ENCODE measurements around the gene ZNF836. TPM values are rescaled to one million over a fixed set of nuclear protein-coding genes. Genes with fewer than 3 reads are reported as not detected.

ZNF836 gene
- total RNA-seq, 1 experiment from 2014 or later: 3.1 TPM

DNA sequence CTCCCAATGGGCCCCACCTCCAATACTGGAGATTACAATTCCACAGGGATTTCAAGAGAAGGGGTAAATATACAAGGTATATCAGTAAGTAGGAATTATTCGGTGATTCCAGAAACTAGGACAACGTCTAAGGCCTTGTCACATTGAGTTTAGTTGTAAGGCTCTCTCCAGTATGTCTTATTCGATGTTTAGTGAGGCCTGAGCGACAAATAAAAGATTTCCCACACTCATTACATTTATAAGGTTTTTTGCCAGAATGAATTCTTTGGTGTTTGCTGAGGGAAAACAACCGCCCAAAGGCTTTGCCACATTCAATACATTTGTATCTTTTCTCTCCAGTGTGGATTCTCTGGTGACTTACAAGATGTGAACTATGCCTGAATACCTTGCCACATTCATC lies 56.7 kb downstream of the ZNF836 start:
- in situ Hi-C loops (cut with HindIII; ENCODE audit: low sequenced_read_pairs): no loop called here

DNA sequence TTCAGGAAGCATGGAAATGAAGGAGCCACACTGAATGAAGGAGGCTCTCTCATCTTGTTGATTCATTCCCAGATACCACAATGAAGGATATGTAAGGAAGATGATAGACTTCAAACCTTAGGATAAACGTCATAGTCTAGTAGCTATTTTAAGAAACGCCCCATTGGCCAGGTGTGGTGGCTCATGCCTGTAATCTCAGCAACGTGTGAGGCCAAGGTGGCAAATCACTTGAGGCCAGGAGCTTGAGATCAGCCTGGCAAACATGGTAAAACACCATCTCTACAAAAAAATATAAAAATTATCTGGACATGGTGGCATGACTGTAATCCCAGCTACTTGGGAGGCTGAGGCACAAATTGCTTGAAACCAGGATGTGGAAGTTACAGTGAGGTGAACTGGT lies 58.8 kb downstream of the ZNF836 start:
- in situ Hi-C loops (cut with HindIII; ENCODE audit: low sequenced_read_pairs): no loop called here
- no peak for DNase-seq (ENCODE audit: low spot score)

More for the DNA sequence above, 56.7 kb downstream of the ZNF836 start:
- no peak for DNase-seq (ENCODE audit: low spot score)

DNA sequence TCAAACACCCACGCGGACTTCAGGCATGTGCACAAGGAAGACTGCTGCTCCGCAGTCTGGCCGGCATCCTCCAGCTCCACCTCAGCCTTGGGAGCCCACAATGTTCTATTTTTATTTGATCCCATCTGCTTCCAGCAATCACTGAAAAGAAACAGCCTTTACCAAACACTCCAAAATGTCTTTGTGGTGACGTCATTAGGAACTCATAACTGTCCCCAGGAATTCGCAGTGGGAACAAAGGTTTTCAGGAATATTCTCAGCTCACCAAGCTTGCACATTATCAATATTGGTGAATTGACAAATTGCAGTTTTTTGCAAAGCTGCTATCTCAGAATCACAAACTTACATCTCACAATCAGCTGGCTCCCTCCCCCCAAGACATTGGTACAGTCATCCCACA lies 60.6 kb downstream of the ZNF836 start:
- DNase-seq (ENCODE audit: low spot score): no peak
- in situ Hi-C loops (cut with HindIII; ENCODE audit: low sequenced_read_pairs): no loop called here

Other genes with a start within 250 kb of the ZNF836 start
- 3.5 and 18.3 TPM in 2 replicates for gene ZNF613, start 244.1 kb downstream of the ZNF836 start, total RNA-seq (2014; rRNA removed; shearing (Covaris generic))
- 1.8 and 4.7 TPM in 2 replicates for gene ZNF350, start 184.8 kb downstream of the ZNF836 start, total RNA-seq (2014; rRNA removed; shearing (Covaris generic))
- 0.62 and 9.8 TPM in 2 replicates for gene ZNF615, start 163.4 kb downstream of the ZNF836 start, total RNA-seq (2014; rRNA removed; shearing (Covaris generic))
- gene ZNF614, start 143.2 kb downstream of the ZNF836 start, total RNA-seq (2014; rRNA removed; shearing (Covaris generic)): 7.3 and 20.3 TPM in 2 replicates
- gene ZNF432, start 122.8 kb downstream of the ZNF836 start, total RNA-seq (2014; rRNA removed; shearing (Covaris generic)): 6.5 and 14.4 TPM in 2 replicates
- 1.8 and 2.2 TPM in 2 replicates for gene ZNF841, start 75.9 kb downstream of the ZNF836 start, total RNA-seq (2014; rRNA removed; shearing (Covaris generic))
- 6.3 and 8.6 TPM in 2 replicates for gene ZNF616, start 31.7 kb downstream of the ZNF836 start, total RNA-seq (2014; rRNA removed; shearing (Covaris generic))
- 226 and 269 TPM in 2 replicates for gene PPP2R1A, start 18.4 kb upstream of the ZNF836 start, total RNA-seq (2014; rRNA removed; shearing (Covaris generic))
- gene ZNF766, start 98.0 kb upstream of the ZNF836 start, total RNA-seq (2014; rRNA removed; shearing (Covaris generic)): 5.6 and 6.8 TPM in 2 replicates
- gene ZNF480, start 125.5 kb upstream of the ZNF836 start, total RNA-seq (2014; rRNA removed; shearing (Covaris generic)): 4.9 and 9.1 TPM in 2 replicates
- 0.47 TPM in 1 of 2 replicates, not detected in the other for gene ZNF610, start 164.6 kb upstream of the ZNF836 start, total RNA-seq (2014; rRNA removed; shearing (Covaris generic))
- not detected in 2 replicates for gene ZNF880, start 198.3 kb upstream of the ZNF836 start, total RNA-seq (2014; rRNA removed; shearing (Covaris generic))
- gene ZNF528, start 226.2 kb upstream of the ZNF836 start, total RNA-seq (2014; rRNA removed; shearing (Covaris generic)): not detected in 2 replicates